AG10803 (cell line): Measurements from ENCODE around the gene FOXI3.

ENCODE experiments used
- DNase-seq: peaks from one replicate; pipeline ENCODE4 v3.0.0; 2010; ENCODE audit warnings: low read depth
- H3K4me3 ChIP-seq: 2 replicates; pipeline ENCODE4 v1.5.1; 2011; ENCODE audit warnings: mild to moderate bottlenecking, low read length, control low read depth
- TF ChIP-seq, protein P1 (sequence below): conservative IDR thresholded peaks from 2 replicates; pipeline ENCODE4 v1.5.1; 2011; ENCODE audit warnings: mild to moderate bottlenecking, low read length, control low read depth, inconsistent platforms

The FOXI3 gene

DNA sequence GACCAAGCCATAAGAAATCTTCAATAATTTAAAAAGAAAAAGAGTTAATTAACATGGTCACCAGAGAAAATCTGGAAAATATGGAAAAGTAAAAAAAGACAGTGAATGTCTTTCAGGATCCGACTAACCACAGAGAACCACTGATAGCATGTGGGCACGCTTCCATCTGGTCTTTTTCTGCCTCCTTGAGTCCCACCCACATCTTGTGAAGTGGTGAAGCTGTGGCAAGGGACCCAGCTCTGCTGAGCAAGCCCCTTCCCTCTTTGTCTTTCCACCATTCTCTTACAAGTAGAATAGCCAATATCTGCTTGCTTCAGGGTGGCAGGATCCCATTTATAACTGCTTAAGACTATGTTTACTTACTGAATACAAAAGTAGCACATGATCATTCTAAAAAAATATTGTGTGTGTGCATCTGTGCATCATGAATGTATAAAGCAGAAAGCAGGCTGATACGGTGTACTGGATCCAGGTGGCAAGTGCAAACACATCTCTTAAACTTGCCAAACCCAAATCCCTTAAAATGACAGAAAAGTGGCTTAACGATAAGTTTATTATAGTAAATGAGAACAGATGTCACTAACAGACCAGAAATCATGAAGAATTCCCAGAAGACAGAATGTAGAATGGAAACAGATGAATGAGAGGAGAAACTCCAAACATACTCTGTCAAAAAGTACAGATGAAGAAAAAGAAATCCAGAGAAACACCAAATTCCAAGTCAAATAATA, 52.3 kb downstream of the FOXI3 start:
- no peak overlapping the region for H3K4me3 ChIP-seq
- TF ChIP-seq, protein P1, sequence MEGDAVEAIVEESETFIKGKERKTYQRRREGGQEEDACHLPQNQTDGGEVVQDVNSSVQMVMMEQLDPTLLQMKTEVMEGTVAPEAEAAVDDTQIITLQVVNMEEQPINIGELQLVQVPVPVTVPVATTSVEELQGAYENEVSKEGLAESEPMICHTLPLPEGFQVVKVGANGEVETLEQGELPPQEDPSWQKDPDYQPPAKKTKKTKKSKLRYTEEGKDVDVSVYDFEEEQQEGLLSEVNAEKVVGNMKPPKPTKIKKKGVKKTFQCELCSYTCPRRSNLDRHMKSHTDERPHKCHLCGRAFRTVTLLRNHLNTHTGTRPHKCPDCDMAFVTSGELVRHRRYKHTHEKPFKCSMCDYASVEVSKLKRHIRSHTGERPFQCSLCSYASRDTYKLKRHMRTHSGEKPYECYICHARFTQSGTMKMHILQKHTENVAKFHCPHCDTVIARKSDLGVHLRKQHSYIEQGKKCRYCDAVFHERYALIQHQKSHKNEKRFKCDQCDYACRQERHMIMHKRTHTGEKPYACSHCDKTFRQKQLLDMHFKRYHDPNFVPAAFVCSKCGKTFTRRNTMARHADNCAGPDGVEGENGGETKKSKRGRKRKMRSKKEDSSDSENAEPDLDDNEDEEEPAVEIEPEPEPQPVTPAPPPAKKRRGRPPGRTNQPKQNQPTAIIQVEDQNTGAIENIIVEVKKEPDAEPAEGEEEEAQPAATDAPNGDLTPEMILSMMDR, result no peak
- no peak for DNase-seq

DNA sequence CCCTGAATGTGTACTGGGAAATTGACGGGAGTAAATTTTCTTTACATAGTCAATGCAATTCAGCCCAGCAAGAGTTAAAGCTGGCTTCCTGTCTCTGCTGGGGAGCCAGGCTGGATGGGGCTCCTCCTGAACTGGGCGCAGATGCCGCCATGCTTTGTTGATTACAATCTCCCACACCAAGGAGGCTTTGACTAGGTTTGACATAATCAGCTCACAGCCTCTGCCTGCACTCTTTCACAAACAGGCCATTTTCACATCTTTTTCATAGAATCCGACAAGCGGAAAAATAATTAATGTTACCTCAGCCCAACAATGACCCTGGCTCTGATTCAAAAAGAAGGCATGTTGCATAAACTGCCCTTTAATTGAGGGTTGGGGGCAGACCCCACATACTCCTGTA, 54.3 kb downstream of the FOXI3 start:
- no peak for DNase-seq
- TF ChIP-seq, protein P1, result no peak
- no peak overlapping the region for H3K4me3 ChIP-seq
